ENCODE results near the gene NXPH4. TPM values are rescaled to one million over a fixed set of nuclear protein-coding genes. Genes with fewer than 3 reads are reported as not detected.

Gene NXPH4
- total RNA-seq, 4 donors from 2014 or later: not detected

- peaks cover 0 to 15% of the 10 kb centered on the region in 2 donors for H3K36me3 ChIP-seq
- H3K27ac ChIP-seq: peak overlapping the region in 2 of 4 donors; percentile 68 to 82
- peaks cover 23 to 40% of the 10 kb centered on the region in 2 donors for H3K4me1 ChIP-seq
- DNase-seq (no peak), ATAC-seq (no peak)
- TF ChIP-seq CTCF (IDR thresholded peaks at IDR 0.05 in 4 of 5, conservative IDR thresholded peaks at IDR 0.05 in 1 of 5): no peak
- TF ChIP-seq POLR2A (IDR thresholded peaks at IDR 0.05): no peak
- in situ Hi-C loops (cut with MboI; ENCODE audit: low sequenced_read_pairs in 4 of 4): no loop called here
- intact Hi-C loops (cut with DNase I; ENCODE audit: low total_unique reads): no loop called here
- no peaks in the 10 kb centered on the region for H3K9me3 ChIP-seq
- H3K27me3 ChIP-seq: peaks cover 17 to 21% (median 19%) of the 10 kb centered on the region in 3 donors
- H3K4me3 ChIP-seq: peak overlapping the region in 1 of 4 donors; percentile 69
Observed at GRCh38 chr12:57237596-57237931, 21.0 kb downstream of the NXPH4 start.

- in situ Hi-C loops (cut with MboI; ENCODE audit: low sequenced_read_pairs in 4 of 4) (no loop called here), intact Hi-C loops (cut with DNase I; ENCODE audit: low total_unique reads) (no loop called here)
- H3K27ac ChIP-seq: peak overlapping the region in 2 of 4 donors; percentile 68 to 82
- peaks cover 29 to 46% of the 10 kb centered on the region in 2 donors for H3K4me1 ChIP-seq
- TF ChIP-seq CTCF (IDR thresholded peaks at IDR 0.05 in 4 of 5, conservative IDR thresholded peaks at IDR 0.05 in 1 of 5) (no peak), POLR2A (IDR thresholded peaks at IDR 0.05) (no peak)
- H3K4me3 ChIP-seq: peak overlapping the region; percentile 47 to 69 (median 60)
- no peak for ATAC-seq
- peaks cover 19 to 21% (median 20%) of the 10 kb centered on the region in 3 donors for H3K27me3 ChIP-seq
- peaks cover 0 to 9% of the 10 kb centered on the region in 2 donors for H3K36me3 ChIP-seq
- DNase-seq: no peak
- no peaks in the 10 kb centered on the region for H3K9me3 ChIP-seq
Observed at GRCh38 chr12:57237932-57238853, 21.6 kb downstream of the NXPH4 start.

GRCh38 chr12:57238854-57239554 is 22.4 kb downstream of the NXPH4 start:
- peaks cover 36 to 54% of the 10 kb centered on the region in 2 donors for H3K4me1 ChIP-seq
- intact Hi-C loops (cut with DNase I; ENCODE audit: low total_unique reads): loop anchor here (1.0 kb wide), 1 partner anchor 25 kb away; no protein-coding TSS in a partner anchor
- TF ChIP-seq CTCF (IDR thresholded peaks at IDR 0.05 in 4 of 5, conservative IDR thresholded peaks at IDR 0.05 in 1 of 5) (peak; percentile 100), POLR2A (IDR thresholded peaks at IDR 0.05) (no peak)
- H3K27me3 ChIP-seq: peaks cover 19 to 21% (median 21%) of the 10 kb centered on the region in 3 donors
- in situ Hi-C loops (cut with MboI; ENCODE audit: low sequenced_read_pairs in 4 of 4): no loop called here
- DNase-seq (peak; percentile 67 to 80), ATAC-seq (peak; percentile 55)
- H3K4me3 ChIP-seq: peak overlapping the region; percentile 47 to 69 (median 60)
- H3K9me3 ChIP-seq: no peaks in the 10 kb centered on the region
- H3K27ac ChIP-seq: peak overlapping the region in 3 of 4 donors; percentile 57 to 82 (median 58)
- H3K36me3 ChIP-seq: peaks cover 0 to 5% of the 10 kb centered on the region in 2 donors

GRCh38 chr12:57239587-57240065 is 23.0 kb downstream of the NXPH4 start:
- peak overlapping the region; percentile 57 to 76 (median 62) for H3K4me3 ChIP-seq
- peak overlapping the region; percentile 57 to 82 (median 58) for H3K27ac ChIP-seq
- intact Hi-C loops (cut with DNase I; ENCODE audit: low total_unique reads): loop anchor here (1.0 to 2.0 kb wide), 2 partner anchors 23 to 25 kb away; no protein-coding TSS in a partner anchor
- peaks cover 19 to 21% (median 21%) of the 10 kb centered on the region in 3 donors for H3K27me3 ChIP-seq
- peaks cover 0 to 10% of the 10 kb centered on the region in 2 donors for H3K36me3 ChIP-seq
- DNase-seq (no peak), ATAC-seq (peak in 1 of 2 donors; percentile 5)
- in situ Hi-C loops (cut with MboI; ENCODE audit: low sequenced_read_pairs in 4 of 4): loop anchor here in 1 of 4 donors (10.0 kb wide), 1 partner anchor 195 kb away; the partner anchor contains the start of genes INHBC and R3HDM2
- TF ChIP-seq POLR2A (IDR thresholded peaks at IDR 0.05) (no peak), CTCF (IDR thresholded peaks at IDR 0.05 in 4 of 5, conservative IDR thresholded peaks at IDR 0.05 in 1 of 5) (no peak)
- H3K9me3 ChIP-seq: no peaks in the 10 kb centered on the region
- peaks cover 42 to 54% of the 10 kb centered on the region in 2 donors for H3K4me1 ChIP-seq

Measured in gastrocnemius medialis (tissue), 4 donors.